Activated CD4-positive, alpha-beta T cell treated with anti-CD3 and anti-CD28 coated beads for 24 hours (primary cell): ENCODE data around the gene RNF133.
"Not testable (repeated sequence)": the region's sequence is repeated elsewhere in the genome, so short reads cannot be mapped to it uniquely, and the experiment has no call there.

Source experiments
- DNase-seq, 2 donors: peaks; one replicate each; pipeline ENCODE4 v3.0.0-alpha.2; 2020; ENCODE audit warnings: low read depth in 2 of 2

Gene RNF133

DNA sequence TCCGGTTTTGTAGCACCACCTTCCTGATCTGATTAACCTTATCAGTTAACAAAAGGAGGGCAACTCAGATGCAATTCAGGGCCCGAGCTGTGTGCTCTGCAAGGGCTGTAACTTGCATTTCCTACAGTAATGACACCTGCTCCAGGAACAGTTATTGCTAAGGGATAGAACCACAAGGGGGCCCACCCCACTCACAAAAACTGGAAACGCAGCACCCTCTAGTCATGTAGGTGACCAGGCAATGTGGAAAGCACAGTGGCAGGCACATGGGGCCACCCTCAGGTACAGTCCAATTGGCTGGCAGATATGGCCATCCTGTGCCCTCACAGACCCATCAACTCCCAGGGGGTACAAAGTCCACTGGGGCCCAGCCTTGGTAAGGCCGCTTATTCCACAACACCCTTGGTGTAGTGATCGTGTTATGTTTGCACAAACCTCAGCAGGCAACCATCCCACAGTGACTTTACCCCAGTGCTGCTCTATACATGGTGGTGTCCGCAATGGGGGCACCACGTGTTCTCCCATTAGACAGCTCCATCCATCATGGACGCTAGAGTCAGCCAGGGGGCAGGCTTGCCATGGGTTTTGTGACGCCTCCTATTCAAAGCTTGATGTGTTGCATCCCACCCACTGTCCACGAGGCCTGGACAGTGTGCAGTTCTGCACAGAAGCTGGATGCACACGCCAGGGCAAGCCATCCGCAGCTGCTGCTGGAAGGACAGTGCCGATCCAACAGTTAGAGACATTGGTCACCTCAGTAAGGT lies 9.4 kb downstream of the RNF133 start:
- DNase-seq = no peak

DNA sequence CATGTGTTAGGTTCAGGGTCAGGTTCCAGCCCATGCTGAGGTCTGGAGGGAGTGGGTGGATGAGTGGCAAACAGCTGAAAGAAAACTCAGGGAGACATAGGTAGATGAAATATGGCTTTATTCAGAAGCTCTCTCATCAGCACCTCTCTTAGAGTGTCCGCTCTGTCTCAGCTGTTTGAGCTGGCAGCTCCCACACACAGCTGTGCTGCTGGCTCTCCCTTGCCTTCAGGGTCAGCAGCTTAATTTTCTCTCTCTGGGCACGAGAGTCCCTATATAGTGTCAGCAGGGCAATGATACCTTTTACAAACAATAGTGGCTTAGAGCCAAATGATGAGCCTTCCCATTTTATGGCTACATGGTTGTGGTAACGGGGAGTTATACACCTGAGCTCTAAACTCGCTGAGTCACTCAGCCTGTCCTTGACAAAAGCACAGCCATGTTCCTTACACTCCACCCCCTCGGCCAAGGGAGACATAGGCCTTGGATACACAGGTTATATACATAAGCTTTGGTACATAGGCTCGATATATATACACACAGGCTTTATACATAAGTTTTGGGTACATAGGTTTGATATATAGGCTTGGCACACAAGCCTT lies 10.4 kb downstream of the RNF133 start:
- DNase-seq = no peak

GRCh38 chr7:122686360-122686878 lies 12.5 kb downstream of the RNF133 start:
- no peak for DNase-seq

DNA sequence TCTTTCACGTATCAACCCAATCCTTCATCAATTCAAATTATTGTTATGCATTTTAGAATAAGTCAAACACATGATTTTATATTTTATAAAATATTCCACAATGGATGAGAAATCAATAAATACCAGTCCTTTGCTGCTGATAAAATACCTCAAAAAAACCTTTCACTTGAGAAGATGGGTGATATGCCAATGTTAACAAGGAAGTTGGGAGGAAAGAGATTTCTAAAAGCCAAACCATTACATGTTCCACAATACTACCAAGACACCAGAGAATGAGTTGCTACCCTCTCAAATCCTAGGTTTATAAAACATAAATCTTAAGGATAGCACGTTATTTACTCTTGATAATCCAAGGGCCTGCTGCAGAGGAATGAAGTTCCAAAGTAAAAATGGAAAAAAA lies 14.4 kb downstream of the RNF133 start:
- DNase-seq = no peak

DNA sequence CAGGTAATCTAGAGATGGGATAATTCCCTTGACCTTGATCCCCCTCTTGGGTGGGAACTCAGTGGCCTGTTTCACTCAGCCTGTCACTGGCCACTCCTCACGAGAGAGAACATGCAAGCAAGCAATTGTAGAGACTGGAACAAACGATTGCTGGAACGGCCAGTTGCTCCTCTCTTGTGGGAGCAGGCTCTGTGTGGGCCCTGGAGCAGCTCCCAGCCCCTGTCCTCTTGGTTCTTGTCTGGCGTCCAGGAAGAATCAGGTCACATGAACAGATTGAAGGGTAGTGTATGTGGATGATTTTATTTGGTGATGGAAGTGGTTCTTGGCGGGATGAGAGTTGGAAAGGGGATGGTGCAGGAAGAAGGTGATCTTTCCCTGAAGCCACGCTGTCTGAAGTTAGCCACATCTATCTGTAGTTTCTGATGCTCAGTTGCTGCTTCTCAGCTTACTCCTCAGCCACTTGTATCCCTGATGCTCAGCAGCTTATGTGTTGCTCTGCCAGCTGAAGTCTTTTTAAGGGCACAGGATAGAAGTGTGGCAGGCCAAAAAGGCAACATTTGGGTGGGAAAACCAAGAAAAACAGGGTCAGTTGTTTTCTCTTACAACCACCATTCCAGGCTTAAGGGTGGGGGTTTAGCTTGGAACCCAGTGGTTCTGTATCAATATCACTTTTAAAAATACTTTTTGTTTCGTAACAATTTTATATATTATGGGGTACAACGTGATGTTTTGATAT lies 15.9 kb downstream of the RNF133 start:
- no peak for DNase-seq

GRCh38 chr7:122681186-122681585 lies 17.7 kb downstream of the RNF133 start:
- not testable (repeated sequence) for DNase-seq

GRCh38 chr7:122679813-122680212 lies 19.1 kb downstream of the RNF133 start:
- no peak for DNase-seq

DNA sequence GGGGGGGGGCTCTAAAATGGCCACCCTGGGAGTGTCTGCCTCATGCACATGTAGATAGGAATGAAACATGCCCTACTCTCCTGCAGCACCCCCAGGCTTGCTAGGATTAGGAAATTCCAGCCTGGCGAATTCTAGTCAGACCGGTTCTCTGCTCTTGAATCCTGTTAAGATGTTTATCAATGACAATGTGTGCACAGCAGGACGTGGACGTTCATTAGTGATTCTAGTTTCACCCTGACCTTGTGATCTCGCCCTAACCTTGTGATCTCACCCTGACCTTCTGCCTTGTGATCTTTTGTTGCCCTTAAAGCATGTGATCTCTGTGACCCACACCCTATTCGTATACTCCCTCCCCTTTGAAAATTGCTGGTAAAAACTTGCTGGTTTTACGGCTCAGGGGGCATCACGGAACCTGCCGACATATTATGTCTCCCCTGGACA lies 19.6 kb downstream of the RNF133 start:
- not testable (repeated sequence) for DNase-seq

GRCh38 chr7:122677149-122677548 lies 21.8 kb downstream of the RNF133 start:
- DNase-seq = no peak

- no peak for DNase-seq
These were observed 22.5 kb downstream of the RNF133 start for GRCh38 chr7:122676466-122676865.

DNA sequence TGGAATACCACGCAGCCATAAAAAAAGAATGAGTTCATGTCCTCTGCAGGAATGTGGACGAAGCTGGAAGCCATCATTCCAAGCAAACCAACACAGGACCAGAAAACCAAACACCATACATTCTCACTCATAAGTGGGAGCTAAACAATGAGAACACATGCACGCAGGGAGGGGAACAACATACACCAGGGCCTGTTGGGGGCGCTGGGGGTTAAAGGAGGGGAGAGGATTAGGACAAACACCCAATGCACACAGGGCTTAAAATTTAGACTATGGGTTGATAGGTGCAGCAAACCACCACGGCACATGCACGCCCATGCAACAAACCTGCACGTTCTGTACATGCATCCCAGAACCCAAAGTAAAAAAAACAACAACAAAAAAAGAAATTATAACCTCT lies 23.3 kb downstream of the RNF133 start:
- no peak for DNase-seq

- no peak for DNase-seq
These were observed 23.9 kb downstream of the RNF133 start for GRCh38 chr7:122675011-122675410.

- no peak for DNase-seq
These were observed 24.4 kb downstream of the RNF133 start for GRCh38 chr7:122674502-122674901.

GRCh38 chr7:122673951-122674350 lies 25.0 kb downstream of the RNF133 start:
- no peak for DNase-seq

- DNase-seq = no peak
These were observed 26.4 kb downstream of the RNF133 start for GRCh38 chr7:122672536-122672935.

- DNase-seq = no peak
These were observed 35.2 kb downstream of the RNF133 start for GRCh38 chr7:122663733-122664132.

DNA sequence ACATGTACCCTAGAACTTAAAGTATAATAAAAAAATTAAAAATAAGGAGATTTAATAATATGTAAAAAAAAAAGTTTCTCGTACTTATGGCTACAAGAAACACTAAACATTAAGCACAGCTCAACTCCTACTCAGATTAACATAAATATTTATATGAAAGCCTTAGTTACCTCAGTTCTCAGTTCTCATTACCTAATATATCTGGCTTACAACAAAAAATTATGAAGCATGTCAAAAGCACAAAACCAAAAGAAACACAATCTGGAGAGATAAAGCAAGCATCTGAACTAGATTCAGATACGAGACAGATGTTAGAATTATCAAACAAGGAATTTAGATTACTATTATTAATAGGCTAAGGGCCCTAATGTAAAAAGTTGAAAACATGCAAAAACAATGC lies 40.1 kb downstream of the RNF133 start:
- no peak for DNase-seq

- no peak for DNase-seq
These were observed 45.2 kb downstream of the RNF133 start for GRCh38 chr7:122653685-122654084.

- no peak for DNase-seq
These were observed 46.0 kb downstream of the RNF133 start for GRCh38 chr7:122652876-122653275.

DNA sequence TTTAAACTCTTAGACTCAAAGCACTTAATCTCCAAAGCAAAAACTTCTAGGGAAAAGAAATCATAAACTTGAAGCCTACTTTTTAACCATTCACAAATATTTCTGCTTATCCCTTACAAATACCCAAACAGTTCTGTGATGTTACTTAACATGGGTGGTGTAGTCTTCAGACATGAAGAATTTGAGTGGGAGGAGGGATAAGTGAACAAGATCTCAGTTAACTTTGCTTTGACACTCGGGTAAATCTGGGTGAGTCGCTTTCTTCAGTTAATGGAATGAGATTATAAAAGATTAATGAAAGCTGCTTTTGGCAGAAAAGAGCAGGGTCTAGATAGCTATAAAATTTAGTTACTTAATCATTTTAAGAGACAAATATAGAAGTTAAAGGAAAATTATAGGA lies 47.5 kb downstream of the RNF133 start:
- no peak for DNase-seq
